Activated CD4-positive, alpha-beta T cell treated with anti-CD3 and anti-CD28 coated beads for 36 hours (primary cell): ENCODE results near the gene POU1F1. TPM values are rescaled to one million over a fixed set of nuclear protein-coding genes. Genes with fewer than 3 reads are reported as not detected.

Source experiments
- ATAC-seq: fragments of 200-7000 bp; cut with Tn5 transposase; one replicate; pipeline ENCODE4 v1.10.0; 2021; ENCODE audit warnings: mild to moderate bottlenecking, moderate library complexity
- CTCF ChIA-PET: fragments of 350-600 bp; sonication (Branson Sonifier 250); formaldehyde crosslinking; loops from one replicate; lab custom pipeline; 2021; ENCODE audit warnings: antibody characterized with exemption; lab: Charles Lee
- POLR2A ChIA-PET: fragments of 350-600 bp; sonication (Branson Sonifier 250); formaldehyde crosslinking; loops from one replicate; lab custom pipeline; 2021; ENCODE audit warnings: antibody characterized with exemption, inconsistent platforms; lab: Charles Lee
- DNase-seq: peaks from one replicate; pipeline ENCODE4 v3.0.0-alpha.2; 2020
- H3K27ac Mint-ChIP-seq: one replicate; pipeline ENCODE4 v1.8.0; 2021; ENCODE audit warnings: mixed read lengths
- H3K27me3 Mint-ChIP-seq: one replicate; pipeline ENCODE4 v1.8.0; 2021; ENCODE audit warnings: mixed read lengths
- H3K36me3 Mint-ChIP-seq: one replicate; pipeline ENCODE4 v1.8.0; 2021; ENCODE audit warnings: low read depth, mixed read lengths
- H3K4me1 Mint-ChIP-seq: one replicate; pipeline ENCODE4 v1.8.0; 2021; ENCODE audit warnings: mixed read lengths
- H3K4me3 Mint-ChIP-seq: one replicate; pipeline ENCODE4 v1.8.0; 2021; ENCODE audit warnings: mild to moderate bottlenecking, moderate library complexity, mixed read lengths
- H3K9me3 Mint-ChIP-seq: one replicate; pipeline ENCODE4 v1.8.0; 2021; ENCODE audit warnings: low read depth, mixed read lengths
- intact Hi-C, 2 experiments: fragments of 100-400 bp; cut with DNase I in 1 of 2; cut with micrococcal nuclease in 1 of 2; formaldehyde crosslinking; loops; one replicate each; pipeline versions ENCODE4 v1.14.2 to v1.15.1; 2022 to 2024; cut with DNase I, micrococcal nuclease
- microRNA-seq: library from miRNA; unstranded; fragments of <30 nt; microRNA quantifications from one replicate; pipeline ENCODE4 v1.2.0, GENCODE V29; 2021; ENCODE audit warnings: borderline replicate concordance
- total RNA-seq, 2 experiments: library from RNA; stranded (reverse); gene quantifications; one replicate each; pipeline ENCODE4 v1.2.3, GENCODE V29; 2021

Gene POU1F1
- total RNA-seq, 2 experiments from 2014 or later: not detected

- Mint-ChIP-seq H3K36me3 (peaks cover 3% of the 10 kb centered on the region), H3K27ac (no peak overlapping the region), H3K4me1 (peaks cover 31% of the 10 kb centered on the region), H3K9me3 (peaks cover 3% of the 10 kb centered on the region), H3K4me3 (no peak overlapping the region), H3K27me3 (peaks cover 9% of the 10 kb centered on the region)
- ATAC-seq (no peak), DNase-seq (no peak)
- intact Hi-C loops: loop anchor here in 1 of 2 experiments (5.0 kb wide), 1 partner anchor 832 kb away; the partner anchor contains the start of genes CGGBP1 and ZNF654
- ChIA-PET CTCF (interaction anchor here (0.7 to 1.9 kb wide), 4 partner anchors 10 to 278 kb away, joined by 3 to 4 read pairs (median 4); no protein-coding TSS in a partner anchor), POLR2A (no interaction called here)
Measured at GRCh38 chr3:87225659-87226058, 50.7 kb downstream of the POU1F1 start.

GRCh38 chr3:87219611-87220010, 56.8 kb downstream of the POU1F1 start:
- ATAC-seq: no peak
- CTCF ChIA-PET: interaction anchor here (0.6 kb wide), 1 partner anchor 14 kb away, joined by 3 read pairs; no protein-coding TSS in a partner anchor
- Mint-ChIP-seq H3K9me3 (peaks cover 3% of the 10 kb centered on the region), H3K4me1 (no peaks in the 10 kb centered on the region), H3K36me3 (no peaks in the 10 kb centered on the region), H3K4me3 (no peak overlapping the region), H3K27ac (no peak overlapping the region), H3K27me3 (peaks cover 31% of the 10 kb centered on the region)
- intact Hi-C loops: no loop called here
- DNase-seq: no peak
- POLR2A ChIA-PET: no interaction called here

GRCh38 chr3:87218560-87218959, 57.8 kb downstream of the POU1F1 start:
- POLR2A ChIA-PET: no interaction called here
- intact Hi-C loops: no loop called here
- no peak for DNase-seq
- Mint-ChIP-seq H3K9me3 (peaks cover 3% of the 10 kb centered on the region), H3K4me1 (no peaks in the 10 kb centered on the region), H3K36me3 (no peaks in the 10 kb centered on the region), H3K27ac (no peak overlapping the region), H3K4me3 (no peak overlapping the region), H3K27me3 (peaks cover 29% of the 10 kb centered on the region)
- no peak for ATAC-seq
- CTCF ChIA-PET: interaction anchor here (0.6 kb wide), 1 partner anchor 295 kb away, joined by 3 read pairs; no protein-coding TSS in a partner anchor

Small RNA genes within 50 kb of the gene (microRNA-seq; reads per million reads assigned to microRNA genes)
- not detected for gene MIR4795

Other genes starting within 250 kb of the POU1F1 start
- 10 to 100 TPM; 25.4 to 29.4 TPM for gene CHMP2B, start 49.3 kb downstream of the POU1F1 start, total RNA-seq